ENCODE measurements around the gene LRRC32.
"Not testable (repeated sequence)": the region's sequence is repeated elsewhere in the genome, so short reads cannot be mapped to it uniquely, and the experiment has no call there.

Gene LRRC32

DNA sequence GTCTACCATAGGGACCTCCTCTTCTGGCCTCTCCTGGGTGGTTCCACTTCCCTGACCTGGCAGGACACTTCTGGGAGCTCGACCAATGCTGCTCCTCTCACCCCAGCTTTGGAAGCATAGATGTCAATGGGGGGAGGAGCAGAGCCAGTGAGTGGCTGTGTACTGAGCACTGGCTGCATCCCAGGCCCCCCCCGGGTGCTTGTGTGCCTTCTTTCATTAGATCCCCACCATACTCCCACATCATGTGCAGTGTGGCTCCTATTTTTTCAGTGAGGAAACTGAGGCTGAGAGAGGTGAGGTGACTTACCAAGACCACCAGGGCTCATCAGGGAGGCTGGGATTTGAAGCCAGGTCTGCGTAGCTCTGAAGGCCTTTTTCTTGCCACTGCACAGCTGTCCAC, 44.3 kb downstream of the LRRC32 start:
- no peak for DNase-seq

DNA sequence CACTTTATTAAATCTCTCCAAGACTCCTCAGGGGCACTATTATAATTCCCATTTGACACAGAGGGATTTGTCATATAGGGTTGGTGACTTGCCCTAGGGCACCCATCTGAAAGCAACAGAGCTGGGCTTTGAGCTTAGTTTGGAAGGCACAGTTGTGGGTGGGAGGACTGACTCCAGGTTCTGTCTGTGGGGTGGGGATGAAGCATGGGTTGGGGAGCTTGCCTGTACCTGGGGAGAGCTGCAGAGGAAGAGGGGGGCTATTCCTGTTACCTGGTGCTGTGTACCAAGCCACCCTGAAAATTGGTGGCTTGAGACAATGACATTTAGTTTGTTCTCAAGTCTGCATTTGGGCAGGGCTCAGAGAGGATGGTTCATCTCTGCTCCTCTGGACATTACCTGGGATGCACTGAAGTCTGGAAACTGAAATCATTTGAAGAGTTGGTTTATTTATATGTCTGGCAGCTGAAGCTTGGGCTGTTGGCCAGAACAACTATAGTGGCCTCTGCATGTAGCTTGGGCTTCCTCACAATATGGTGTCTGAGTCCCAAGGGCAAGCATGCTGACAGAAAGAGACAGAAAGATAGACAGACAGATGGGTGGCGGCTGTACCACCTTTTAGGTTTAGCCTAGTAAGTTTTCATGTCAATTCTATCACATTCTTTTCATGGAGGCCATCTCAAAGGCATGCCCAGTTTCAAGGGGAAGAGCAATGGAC, 44.9 kb downstream of the LRRC32 start:
- no peak for DNase-seq

DNA sequence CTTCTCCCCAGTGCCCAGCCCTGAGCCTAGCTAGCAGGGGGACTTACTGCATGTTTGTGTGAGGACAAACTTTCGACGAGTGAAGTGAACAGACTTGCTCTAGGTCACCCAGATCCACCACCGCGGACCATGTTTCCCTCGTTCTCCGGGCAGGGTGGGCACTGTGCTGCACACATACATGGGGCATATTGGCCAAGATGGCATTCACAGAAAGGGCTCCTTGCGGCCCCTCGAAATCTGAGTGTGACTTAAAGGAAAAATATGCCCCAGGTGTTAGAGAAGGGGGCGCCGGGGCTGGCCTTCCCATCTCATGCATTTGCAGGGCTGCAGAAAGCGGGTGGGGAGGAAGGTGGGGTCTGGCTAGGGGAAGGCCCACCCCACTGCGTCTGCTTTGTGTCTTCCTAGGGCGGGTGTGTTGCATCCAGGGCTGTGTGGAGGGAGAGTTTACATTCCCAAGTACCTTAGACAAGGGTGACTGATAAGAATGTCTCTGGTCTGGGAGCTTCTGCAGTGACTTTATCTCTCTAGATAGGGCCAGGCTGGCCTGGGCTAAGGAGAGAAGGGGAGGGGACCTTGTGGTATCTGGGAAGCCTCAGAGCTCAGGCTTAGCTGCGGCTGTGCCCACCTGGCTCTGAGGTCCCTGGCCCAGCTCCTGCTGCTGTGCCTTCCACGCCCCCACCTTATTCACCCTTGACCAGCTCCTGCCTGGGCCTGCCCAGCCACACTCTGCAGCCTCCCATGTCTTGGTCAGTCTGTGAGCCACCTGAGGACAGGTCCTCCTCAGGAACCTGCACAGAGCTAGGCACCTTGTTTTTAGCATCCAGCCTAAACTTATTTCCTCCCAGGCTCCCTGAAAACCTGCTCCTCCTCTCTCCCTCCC, 45.8 kb downstream of the LRRC32 start:
- no peak for DNase-seq

DNA sequence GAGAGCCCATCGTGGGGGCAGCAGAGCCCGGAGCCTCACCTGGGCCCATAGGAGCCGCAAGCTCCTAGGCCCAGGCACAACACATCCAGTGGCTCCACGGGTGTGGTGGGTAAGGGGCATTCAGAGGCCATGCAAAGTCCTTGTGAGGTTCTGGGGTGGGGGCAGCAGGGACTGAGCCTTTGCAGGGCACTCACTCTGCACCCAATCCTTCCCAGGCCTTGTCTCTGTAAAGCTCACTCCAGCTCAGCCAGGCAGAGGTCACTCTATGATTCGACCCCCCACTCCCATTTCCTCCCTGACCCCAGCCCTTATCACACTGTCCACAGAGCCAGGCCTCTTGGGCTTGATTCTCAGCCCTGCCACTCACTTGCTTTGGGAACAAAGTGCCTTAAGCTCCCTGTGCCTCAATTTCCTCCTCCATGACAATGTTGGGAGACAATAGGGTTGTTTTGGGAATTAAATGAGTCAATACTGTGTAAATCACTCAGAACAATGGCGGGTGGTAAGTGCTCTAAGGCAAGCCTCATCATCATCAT, 46.6 kb downstream of the LRRC32 start:
- no peak for DNase-seq

GRCh38 chr11:76623171-76623883, 47.2 kb downstream of the LRRC32 start:
- no peak for DNase-seq

DNA sequence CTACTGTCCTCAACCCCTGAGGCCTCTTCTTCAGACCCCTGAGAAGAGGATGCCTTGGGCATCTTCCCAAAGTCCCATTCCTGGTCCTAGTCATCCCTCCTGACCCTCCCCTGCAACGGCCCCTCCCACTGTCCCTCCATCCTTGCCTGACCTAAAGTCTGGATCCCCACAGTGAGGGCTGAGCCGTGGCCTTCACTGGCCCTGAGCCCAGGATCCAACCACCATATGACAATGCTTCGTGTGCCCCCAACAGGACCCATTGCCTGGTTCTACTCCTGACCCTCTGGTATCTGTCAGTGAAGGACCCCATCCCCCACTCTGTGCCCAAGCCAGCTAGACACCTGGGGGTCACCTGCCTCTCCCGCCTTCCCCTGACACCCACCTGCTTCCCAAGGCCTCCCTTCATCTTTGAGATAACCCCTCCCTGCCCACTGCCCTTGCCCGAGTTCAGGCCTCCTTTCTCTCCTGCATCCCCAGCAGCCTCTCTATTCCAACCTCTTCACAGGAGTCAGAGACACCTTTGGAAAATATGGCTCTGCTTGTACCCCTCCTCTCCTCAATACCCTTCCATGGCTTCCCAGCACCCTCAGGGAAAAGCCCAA, 48.0 kb downstream of the LRRC32 start:
- no peak for DNase-seq

DNA sequence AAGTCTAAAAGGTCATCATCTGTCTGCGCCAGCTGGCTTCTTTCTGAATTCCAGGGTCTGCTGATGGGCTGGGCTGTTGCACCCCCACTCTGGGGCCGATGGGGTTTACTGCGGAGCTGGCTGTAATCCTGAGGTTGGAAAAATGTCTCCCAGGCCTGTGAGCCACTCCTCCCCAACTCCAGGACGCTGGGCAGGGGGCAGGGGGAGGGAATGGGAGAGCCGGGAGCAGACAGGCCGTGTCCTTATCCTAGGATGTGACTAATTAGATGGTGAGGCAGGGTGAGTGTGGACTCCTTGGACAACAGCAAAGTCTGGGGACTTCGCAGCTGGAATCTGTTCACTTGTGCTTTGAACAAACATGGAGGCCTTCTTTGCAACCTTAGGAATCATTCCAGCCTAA, 48.7 kb downstream of the LRRC32 start:
- DNase-seq: no peak

DNA sequence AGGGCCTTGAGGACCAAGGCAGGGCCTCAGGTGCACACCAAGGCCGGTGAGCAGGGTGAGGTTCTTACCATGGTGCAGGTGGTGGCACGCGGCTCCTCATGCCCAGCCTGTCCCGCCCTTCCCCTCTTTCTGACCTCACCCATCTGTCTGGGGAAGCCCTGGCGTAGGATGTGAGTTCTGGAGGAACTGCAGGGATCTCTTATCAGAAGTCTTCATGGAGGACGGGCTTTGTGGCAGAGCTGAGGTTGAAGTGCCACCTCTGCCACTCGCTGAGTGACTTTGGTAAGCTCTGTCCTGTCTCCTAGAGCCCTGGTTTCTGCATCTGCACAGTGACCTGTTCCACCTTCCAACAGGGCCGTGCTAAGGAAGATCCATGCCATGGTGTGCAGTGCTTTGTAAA, 49.1 kb downstream of the LRRC32 start:
- DNase-seq: no peak

GRCh38 chr11:76620489-76620888, 50.1 kb downstream of the LRRC32 start:
- no peak for DNase-seq

- DNase-seq: not testable (repeated sequence)
These were observed 50.7 kb downstream of the LRRC32 start for GRCh38 chr11:76619801-76620200.

- DNase-seq: no peak
These were observed 52.8 kb downstream of the LRRC32 start for GRCh38 chr11:76617553-76618265.

DNA sequence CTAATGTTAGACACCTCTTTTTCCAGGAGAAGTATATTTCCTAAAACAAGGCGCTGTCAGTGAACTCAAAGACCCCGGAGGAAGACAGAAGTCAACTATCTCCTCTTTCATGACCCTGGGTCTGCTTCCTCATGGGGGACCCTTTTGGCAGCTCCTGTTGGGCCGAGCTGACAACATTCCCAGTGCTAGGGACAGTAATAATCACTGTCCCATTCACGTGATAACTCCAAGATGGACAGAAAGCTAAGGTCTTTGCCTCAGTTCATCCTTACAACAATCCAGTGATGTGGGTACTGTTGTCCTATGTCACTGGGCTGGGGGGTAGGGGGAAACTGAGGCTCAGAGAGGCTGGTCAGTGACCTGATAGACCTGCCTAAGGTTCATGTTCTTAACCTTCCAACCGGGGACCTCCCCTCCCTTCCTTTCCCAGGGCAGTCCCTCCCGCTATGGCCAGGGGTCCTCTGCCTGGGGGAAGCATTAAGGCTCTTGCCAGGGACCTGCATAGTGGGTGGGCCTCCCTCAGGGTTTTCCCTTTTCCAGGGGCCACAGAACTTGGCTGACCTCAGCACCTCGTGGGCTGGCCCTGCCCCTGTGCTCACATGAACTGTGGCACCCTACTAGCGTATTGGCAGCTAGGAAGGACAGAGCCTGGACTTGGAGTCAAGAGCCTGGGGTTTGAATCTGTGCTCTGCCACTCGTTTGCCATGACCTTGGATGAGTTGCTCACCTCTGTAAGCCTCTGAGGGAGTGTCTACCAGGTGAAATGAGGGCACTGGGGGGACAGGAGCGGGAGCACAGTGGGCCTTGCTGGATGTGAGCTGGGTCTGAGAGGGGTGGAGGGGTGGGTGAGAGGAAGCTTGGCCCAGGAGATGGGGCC, 53.6 kb downstream of the LRRC32 start:
- DNase-seq: no peak

- no peak for DNase-seq
These were observed 54.6 kb downstream of the LRRC32 start for GRCh38 chr11:76615950-76616349.

GRCh38 chr11:76614471-76615179, 55.9 kb downstream of the LRRC32 start:
- no peak for DNase-seq

DNA sequence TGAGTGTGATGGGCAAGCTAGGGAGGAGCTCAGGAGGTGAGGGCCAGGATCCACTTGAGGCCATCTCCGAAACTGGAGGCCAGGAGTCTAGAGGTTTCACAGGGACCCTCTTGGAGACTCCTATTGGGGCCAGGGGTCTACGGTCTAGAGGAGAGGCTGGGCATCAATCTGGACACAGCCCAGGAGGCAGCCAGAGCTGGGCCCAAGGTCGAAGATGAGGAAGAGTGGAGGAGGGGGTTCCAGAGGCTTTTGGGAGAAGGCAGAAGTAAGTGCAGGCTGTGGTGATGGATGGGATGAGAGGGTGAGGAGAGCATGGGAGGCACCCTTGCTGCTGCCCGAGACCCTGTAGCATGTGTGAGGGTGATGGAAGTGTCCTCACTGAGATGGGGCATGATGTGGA, 56.6 kb downstream of the LRRC32 start:
- DNase-seq: no peak

DNA sequence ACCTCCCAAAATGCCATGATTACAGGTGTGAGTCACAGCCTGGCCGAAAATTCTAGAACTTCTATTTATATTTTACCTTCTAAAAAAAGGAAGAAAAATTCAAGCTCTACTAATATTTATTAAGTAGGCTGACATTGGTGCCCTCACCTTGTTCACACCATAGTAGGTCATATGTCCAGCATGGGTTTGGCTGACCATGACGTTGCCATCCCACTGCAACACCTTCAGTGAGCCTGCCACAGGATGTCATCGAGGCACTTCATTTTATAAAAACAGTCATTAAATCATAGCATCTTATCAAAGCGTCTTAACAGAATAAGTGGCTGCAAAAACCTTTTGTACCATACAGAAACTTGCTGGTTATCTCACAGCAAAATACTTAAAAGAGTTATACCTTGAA, 58.3 kb downstream of the LRRC32 start:
- no peak for DNase-seq

DNA sequence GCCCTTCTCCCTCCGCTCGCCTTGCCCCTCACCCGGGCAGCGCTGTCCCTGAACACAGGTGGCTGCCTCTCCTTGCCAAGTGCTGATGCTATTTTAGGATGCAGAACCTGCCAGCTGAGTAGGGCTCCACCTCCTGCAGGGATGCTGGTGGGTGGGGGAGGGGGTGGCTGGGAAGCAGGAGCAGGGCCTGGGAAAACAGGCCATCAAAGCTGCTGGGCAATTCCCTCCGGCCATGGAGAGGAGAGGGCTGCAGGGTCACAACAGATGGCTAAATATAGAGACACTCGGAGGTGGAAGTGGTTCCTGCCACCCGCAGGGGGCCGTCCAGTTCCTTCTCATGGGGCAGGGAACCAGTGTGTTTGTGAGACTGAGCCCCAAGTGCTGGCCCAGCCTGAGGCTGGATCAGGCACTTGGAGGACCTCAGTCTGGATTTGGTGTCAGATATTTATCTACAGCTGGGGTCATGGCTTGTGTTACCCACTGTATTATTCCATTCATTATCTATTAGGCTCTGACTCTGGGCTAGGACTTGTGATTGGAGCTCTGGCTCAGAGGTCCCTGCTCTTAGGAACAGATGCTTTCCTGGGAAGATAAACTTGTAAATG, 59.6 kb downstream of the LRRC32 start:
- peak; percentile 74 for DNase-seq

DNA sequence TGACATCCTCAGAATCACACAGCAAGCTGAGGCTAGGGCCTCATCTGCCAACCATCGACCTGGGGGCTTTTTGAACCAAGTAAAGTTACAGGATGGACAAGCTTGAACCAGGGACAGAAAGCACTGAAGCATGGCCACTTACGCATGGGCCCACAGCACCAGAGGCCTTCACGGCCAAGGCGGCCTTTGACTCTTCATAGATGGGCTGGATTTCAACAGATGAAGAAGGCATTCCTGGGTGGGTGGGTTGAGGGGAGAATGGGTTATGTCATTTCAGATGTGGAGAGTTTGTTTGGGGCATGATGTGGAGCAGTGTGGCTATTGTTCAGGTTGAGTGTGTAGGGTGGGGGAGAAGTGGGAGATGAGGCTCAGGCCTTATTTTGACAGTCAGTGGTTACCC, 60.2 kb downstream of the LRRC32 start:
- DNase-seq: no peak

DNA sequence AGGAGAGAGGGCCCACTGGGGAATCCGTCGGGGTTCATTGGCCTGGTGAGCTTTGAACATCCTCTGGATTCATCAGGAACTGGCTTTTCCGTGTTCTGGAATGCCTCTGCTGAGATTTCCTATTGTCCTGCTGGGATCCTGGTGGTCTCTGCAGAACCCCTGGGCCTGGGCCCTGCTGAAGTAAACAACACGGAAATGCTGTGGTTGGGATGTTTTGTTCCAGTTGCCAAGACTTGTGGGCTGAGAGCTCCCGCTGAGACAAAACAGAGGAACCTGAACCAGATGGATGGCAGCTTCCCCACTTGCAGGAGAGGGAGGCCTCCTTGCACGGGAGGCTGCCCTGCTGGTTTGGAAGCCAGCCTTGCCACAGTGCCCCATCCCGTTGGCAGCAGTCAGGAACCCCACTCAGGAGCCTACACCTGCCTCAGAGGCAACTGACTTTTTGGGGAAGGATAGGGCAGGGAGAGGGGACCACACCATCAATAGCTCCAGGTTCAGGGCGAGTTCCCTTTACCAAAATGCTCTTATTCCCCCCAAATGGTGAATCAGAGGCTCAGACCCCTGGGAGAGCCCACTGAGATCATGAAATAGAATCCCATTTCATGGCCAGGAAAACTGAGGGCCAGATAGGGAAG, 60.7 kb downstream of the LRRC32 start:
- DNase-seq: no peak

Data from NCI-H1105 treated with DMSO at 0.1 percent for 48 hours (cell line).